RWPE2 (cell line): Measurements from ENCODE around the gene OR51B2.

Experiments used
- ATAC-seq: fragments of 200-7000 bp; cut with Tn5 transposase; 3 replicates; pipeline ENCODE4 v1.9.1; 2021; ENCODE audit warnings: low read depth
- DNase-seq: peaks from one replicate; pipeline ENCODE4 v3.0.0-alpha.2; 2020; ENCODE audit warnings: low spot score
- H3K27ac ChIP-seq: fragments of 450-650 bp; 2 replicates; pipeline ENCODE4 v1.5.1; 2017; ENCODE audit warnings: mild to moderate bottlenecking; ENCODE audit not compliant: poor library complexity, severe bottlenecking
- H3K27me3 ChIP-seq: fragments of 250-450 bp; sonication (Bioruptor Pico); 2 replicates; pipeline ENCODE4 v1.5.1; 2021; ENCODE audit warnings: mild to moderate bottlenecking, moderate library complexity; ENCODE audit not compliant: insufficient read depth, poor library complexity, severe bottlenecking
- H3K36me3 ChIP-seq: fragments of 250-450 bp; sonication (Bioruptor Pico); 2 replicates; pipeline ENCODE4 v1.5.1; 2020; ENCODE audit warnings: low read depth, mild to moderate bottlenecking, moderate library complexity
- H3K4me1 ChIP-seq: fragments of 250-450 bp; sonication (Bioruptor Pico); 2 replicates; pipeline ENCODE4 v1.5.1; 2021; ENCODE audit warnings: mild to moderate bottlenecking, moderate library complexity; ENCODE audit not compliant: insufficient read depth, poor library complexity, severe bottlenecking
- H3K4me3 ChIP-seq: fragments of 250-450 bp; sonication (Bioruptor Pico); 2 replicates; pipeline ENCODE4 v1.5.1; 2021; ENCODE audit warnings: mild to moderate bottlenecking, moderate library complexity; ENCODE audit not compliant: severe bottlenecking
- H3K9me3 ChIP-seq: fragments of 250-450 bp; sonication (Bioruptor Pico); 2 replicates; pipeline ENCODE4 v1.5.1; 2021; ENCODE audit warnings: mild to moderate bottlenecking, moderate library complexity; ENCODE audit not compliant: severe bottlenecking
- TF ChIP-seq, protein P1 (sequence below): fragments of 450-650 bp; IDR thresholded peaks from one replicate; pipeline ENCODE4 v1.5.1; 2017; ENCODE audit warnings: mild to moderate bottlenecking, moderate library complexity; ENCODE audit not compliant: poor library complexity, severe bottlenecking

OR51B2 gene, protein sequence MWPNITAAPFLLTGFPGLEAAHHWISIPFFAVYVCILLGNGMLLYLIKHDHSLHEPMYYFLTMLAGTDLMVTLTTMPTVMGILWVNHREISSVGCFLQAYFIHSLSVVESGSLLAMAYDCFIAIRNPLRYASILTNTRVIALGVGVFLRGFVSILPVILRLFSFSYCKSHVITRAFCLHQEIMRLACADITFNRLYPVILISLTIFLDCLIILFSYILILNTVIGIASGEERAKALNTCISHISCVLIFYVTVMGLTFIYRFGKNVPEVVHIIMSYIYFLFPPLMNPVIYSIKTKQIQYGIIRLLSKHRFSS

DNA sequence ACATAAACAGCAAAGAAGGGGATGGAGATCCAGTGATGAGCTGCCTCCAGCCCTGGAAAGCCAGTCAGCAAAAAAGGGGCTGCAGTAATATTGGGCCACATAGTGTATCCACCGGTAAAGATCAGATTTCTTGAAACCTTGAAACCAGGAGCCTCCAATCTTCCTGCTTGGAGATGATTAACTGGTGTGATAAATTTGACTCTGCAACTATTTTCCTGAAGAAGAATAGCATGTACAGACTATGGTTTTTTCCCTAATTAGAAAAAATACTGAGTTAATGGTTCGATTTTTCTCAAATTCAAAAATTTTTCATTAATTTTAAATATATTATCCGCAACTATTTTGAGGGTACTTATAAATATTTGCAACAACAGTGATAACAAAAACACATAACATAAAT is at the start of gene OR51B2:
OR51B2 (minus strand) TSS at position 101 of the 400 bp plus-strand sequence; CDS start at position 101, 0 bp downstream.
- no peaks in the 10 kb centered on the region for H3K27me3 ChIP-seq

DNA sequence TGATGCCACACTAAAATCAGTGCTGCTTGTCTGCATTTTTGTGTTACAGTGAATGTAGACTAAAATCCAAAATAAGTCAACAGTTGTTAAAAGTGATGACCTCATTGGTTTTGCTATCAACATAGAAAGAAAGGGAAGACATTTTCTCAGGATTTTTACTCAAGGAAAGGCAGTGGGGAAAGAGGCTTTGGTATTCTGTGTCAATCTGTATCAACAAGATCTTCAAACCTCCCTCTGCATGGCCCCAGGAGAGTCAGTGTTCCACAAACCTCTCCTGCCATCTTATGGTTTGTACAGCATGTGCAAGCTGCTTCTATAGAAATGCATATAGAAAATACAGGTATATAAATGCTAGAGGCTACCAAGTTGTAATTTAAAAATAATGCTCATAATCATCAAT is 45.7 kb upstream of the OR51B2 start:
- no peak for ATAC-seq
- no peak overlapping the region for H3K4me3 ChIP-seq
- TF ChIP-seq, protein P1, sequence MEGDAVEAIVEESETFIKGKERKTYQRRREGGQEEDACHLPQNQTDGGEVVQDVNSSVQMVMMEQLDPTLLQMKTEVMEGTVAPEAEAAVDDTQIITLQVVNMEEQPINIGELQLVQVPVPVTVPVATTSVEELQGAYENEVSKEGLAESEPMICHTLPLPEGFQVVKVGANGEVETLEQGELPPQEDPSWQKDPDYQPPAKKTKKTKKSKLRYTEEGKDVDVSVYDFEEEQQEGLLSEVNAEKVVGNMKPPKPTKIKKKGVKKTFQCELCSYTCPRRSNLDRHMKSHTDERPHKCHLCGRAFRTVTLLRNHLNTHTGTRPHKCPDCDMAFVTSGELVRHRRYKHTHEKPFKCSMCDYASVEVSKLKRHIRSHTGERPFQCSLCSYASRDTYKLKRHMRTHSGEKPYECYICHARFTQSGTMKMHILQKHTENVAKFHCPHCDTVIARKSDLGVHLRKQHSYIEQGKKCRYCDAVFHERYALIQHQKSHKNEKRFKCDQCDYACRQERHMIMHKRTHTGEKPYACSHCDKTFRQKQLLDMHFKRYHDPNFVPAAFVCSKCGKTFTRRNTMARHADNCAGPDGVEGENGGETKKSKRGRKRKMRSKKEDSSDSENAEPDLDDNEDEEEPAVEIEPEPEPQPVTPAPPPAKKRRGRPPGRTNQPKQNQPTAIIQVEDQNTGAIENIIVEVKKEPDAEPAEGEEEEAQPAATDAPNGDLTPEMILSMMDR, result peak; percentile 32
- H3K27me3 ChIP-seq, result peaks cover 6% of the 10 kb centered on the region
- no peaks in the 10 kb centered on the region for H3K9me3 ChIP-seq
- no peaks in the 10 kb centered on the region for H3K36me3 ChIP-seq
- no peak overlapping the region for H3K27ac ChIP-seq
- H3K4me1 ChIP-seq, result no peaks in the 10 kb centered on the region
- no peak for DNase-seq

More for the DNA sequence above, at the start of gene OR51B2:
- ATAC-seq (no peak), DNase-seq (no peak)
- Histone ChIP-seq H3K4me3 (no peak within 1 kb of the TSS), H3K36me3 (no peaks in the 10 kb centered on the region), H3K27ac (no peak within 1 kb of the TSS), H3K9me3 (no peaks in the 10 kb centered on the region), H3K4me1 (no peaks in the 10 kb centered on the region)
- TF ChIP-seq, protein P1, result no peak

DNA sequence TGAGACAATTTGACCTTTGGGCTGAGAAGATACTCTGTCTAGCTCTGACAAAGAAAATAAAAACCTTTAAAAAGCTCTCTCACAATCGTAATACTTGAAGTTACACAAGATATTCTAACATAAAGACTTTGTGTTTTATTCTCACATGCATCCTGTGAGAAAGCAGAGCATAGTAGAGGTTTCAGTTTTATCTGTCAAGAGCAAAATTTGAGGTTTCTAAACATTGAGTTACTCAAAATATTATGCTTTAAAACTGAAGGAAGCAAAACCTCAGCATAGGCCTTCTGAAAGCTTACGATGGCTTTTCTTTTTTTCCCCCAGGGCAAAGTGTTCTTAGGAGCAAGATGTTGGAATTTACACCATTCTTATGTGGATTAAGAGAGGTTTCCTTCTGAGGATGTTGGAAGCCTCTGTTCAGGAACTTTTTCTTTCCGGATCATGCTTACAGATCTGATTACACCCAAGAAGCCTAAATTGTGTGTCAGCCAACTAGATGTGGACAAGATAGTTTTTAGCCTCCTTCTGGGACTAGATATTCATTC is 44.5 kb upstream of the OR51B2 start:
- H3K36me3 ChIP-seq, result no peaks in the 10 kb centered on the region
- H3K27me3 ChIP-seq, result peaks cover 6% of the 10 kb centered on the region
- TF ChIP-seq, protein P1, result no peak
- DNase-seq, result no peak
- no peaks in the 10 kb centered on the region for H3K9me3 ChIP-seq
- H3K27ac ChIP-seq, result no peak overlapping the region
- no peak for ATAC-seq
- H3K4me1 ChIP-seq, result no peaks in the 10 kb centered on the region
- no peak overlapping the region for H3K4me3 ChIP-seq

DNA sequence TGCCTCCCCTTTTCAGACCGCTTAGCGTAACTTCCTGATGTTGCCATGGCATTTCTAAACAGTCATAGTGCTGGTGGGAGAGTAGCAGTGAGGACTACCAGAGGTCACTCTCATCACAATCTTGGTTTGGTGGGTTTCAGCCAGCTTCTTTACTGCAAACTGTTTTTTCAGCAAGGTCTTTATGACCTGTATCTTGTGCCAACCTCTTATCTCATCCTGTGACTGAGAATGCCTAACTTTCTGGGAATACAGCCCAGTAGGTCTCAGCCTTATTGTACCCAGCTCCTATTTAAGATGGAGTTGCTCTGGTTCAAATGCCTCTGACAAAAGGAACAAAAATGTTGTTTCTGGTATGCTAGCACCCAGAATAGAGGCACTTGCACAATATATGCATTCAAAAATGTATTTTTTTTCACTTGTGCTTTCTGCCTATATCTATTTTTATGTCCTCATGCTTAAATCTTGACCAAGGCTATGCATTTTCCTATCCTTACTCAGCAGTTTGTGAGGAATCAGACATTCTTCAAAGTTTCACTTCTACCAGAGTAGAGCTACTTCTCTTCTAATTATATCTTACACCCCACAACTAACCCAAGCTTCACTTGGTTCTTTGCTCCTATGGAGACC is 43.5 kb upstream of the OR51B2 start:
- Histone ChIP-seq H3K36me3 (no peaks in the 10 kb centered on the region), H3K4me3 (no peak overlapping the region), H3K9me3 (no peaks in the 10 kb centered on the region), H3K4me1 (no peaks in the 10 kb centered on the region), H3K27ac (no peak overlapping the region), H3K27me3 (peaks cover 6% of the 10 kb centered on the region)
- TF ChIP-seq, protein P1, result no peak
- ATAC-seq (no peak), DNase-seq (no peak)
